GM13976 (cell line): ENCODE measurements around the gene PAK5.

Experiments used
- DNase-seq: peaks from one replicate; pipeline ENCODE4 v3.0.0; 2012; ENCODE audit warnings: low spot score
- in situ Hi-C: fragments of 300-500 bp; cut with MboI; formaldehyde crosslinking; loops from one replicate; pipeline ENCODE4 v1.12.0; 2022; ENCODE audit warnings: low sequenced_read_pairs, mixed read lengths, inconsistent platforms; ENCODE audit not compliant: unreplicated experiment
- TF ChIP-seq, protein P1 (sequence below): IDR thresholded peaks from 2 replicates; pipeline ENCODE4 v1.5.1; 2012; ENCODE audit warnings: borderline replicate concordance, mild to moderate bottlenecking; ENCODE audit not compliant: insufficient read depth; ENCODE audit errors: extremely low read depth, missing control alignments, control extremely low read depth

The PAK5 gene

DNA sequence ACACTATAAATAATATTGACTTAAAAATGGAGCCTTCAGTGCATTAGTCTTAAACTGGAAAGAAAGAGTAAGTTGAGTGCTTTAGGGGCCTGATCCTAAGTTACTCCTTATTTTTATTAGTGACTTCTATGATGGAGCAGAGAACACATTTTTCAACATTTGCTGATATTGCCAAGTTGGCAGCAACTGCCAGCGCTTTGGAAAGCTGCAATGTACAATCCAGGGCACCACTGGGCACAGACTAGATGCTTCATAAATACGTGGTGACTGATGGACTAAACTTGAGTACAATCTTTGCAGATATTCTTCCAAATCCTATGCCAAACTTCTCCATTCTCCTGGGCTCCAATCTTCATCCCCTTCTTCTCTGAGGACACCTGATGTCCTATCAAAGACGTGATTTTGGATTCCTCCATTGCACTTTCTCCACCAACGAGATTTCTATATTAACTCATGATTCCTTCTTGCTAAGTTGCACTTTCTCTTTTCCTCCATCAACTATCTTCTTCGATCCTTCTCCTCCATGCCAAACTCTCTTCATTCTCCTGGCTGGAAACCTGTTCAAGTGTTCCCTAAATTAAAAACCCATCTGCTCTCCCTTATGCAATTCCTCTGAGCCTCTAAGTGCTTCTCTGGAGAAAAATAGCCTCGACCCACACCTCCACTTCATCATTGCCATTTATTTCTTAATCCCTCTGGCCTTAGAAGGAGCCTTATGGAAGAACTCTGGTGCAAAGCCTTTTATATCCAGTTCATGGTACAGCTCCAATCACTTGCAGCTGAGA is 28.5 kb upstream of the PAK5 start:
- TF ChIP-seq, protein P1, sequence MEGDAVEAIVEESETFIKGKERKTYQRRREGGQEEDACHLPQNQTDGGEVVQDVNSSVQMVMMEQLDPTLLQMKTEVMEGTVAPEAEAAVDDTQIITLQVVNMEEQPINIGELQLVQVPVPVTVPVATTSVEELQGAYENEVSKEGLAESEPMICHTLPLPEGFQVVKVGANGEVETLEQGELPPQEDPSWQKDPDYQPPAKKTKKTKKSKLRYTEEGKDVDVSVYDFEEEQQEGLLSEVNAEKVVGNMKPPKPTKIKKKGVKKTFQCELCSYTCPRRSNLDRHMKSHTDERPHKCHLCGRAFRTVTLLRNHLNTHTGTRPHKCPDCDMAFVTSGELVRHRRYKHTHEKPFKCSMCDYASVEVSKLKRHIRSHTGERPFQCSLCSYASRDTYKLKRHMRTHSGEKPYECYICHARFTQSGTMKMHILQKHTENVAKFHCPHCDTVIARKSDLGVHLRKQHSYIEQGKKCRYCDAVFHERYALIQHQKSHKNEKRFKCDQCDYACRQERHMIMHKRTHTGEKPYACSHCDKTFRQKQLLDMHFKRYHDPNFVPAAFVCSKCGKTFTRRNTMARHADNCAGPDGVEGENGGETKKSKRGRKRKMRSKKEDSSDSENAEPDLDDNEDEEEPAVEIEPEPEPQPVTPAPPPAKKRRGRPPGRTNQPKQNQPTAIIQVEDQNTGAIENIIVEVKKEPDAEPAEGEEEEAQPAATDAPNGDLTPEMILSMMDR = no peak
- DNase-seq = no peak
- in situ Hi-C loops = no loop called here

- TF ChIP-seq, protein P1 = no peak
- in situ Hi-C loops = no loop called here
- DNase-seq = no peak
Measured at GRCh38 chr20:9852566-9852965, 13.7 kb upstream of the PAK5 start.

DNA sequence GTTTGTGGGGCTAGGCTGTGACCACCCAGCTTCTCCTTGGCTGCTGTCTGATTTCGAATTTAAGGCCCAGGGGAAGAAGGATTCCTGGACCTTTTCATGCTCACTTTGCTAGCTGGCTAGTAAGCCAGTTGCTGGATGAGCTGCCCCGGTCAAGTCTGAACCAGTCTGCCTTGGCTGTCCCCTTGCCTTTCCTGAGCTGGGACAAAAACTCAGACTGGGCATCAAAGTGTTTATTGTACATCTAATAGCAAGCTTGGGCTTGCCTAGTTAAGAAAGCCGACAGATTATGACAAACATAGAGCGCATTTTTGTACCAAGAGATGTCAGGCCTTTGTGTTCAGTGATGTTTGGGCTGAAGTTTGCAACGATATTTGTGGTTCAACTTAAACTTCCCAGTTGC is 750 bp upstream of the PAK5 start:
- TF ChIP-seq, protein P1 = no peak
- in situ Hi-C loops = no loop called here
- no peak for DNase-seq

GRCh38 chr20:9838035-9838377 is 870 bp downstream of the PAK5 start:
- TF ChIP-seq, protein P1 = no peak
- DNase-seq = no peak
- in situ Hi-C loops = no loop called here

DNA sequence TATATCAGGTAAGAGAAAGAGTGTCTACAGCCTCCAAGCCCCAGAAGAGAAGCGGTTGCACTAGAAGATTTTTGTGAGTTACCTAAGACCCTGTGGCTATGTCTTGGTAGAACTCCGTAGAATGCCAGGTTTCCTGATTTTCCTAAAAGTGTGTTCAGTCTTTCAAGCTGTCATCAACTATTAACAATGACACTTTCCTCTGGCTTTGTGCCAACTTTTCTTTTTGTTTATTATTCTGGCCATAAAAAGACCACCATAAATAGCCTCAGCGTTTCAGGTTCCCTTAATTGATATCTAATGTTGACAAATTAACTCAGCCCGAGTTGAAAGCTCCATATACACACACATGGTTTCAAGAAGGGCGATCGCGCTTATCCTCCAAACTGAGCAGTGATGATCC is 1.2 kb downstream of the PAK5 start:
- in situ Hi-C loops = no loop called here
- no peak for DNase-seq
- TF ChIP-seq, protein P1 = no peak

GRCh38 chr20:9835302-9835701 is 3.6 kb downstream of the PAK5 start:
- no peak for DNase-seq
- in situ Hi-C loops = no loop called here
- TF ChIP-seq, protein P1 = no peak

- in situ Hi-C loops = no loop called here
- no peak for DNase-seq
- TF ChIP-seq, protein P1 = no peak
Measured at GRCh38 chr20:9831032-9831431, 7.8 kb downstream of the PAK5 start.
